ENCODE data around the gene RELT.

The RELT gene

DNA sequence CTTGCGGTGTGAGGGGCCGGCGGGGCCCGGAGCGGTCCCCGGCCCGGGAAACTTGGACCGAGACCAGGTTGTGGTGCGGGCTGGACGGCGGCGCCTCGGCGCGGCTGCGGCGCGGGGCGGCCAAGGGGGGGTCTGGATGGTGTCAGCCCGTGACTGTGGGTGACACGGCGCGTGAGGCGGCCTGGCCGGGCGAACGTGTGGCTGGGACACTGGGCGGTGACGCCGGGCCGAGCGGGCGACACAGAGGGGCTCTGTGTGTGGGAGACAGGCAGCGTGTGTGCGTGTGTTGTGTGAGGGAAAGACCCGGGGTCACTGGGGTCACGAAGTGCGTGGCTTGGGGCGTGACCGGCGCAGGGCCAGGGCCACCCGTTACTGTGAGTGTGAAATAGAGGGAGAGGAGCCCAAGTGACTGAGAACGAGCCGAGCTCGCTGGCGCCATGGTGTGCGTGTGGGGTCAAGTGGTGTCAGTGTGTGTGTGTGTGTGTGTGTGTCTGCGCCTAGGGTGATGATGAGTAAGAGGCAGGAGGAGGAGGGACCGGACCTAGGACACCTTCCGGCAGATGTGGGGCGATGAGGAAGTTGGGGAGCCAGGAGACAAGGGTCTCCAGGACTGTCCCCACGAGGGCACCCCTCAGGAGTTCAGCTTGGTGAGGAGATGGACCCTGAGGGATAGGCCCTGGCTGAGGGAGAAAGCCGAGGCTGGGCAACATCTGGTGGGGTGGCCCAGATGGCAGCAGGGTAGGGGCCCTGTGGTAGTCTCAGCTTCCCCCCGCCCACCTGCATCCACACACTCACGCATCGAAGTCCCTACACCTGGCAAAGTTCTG, 817 bp downstream of the RELT start:
- peak; percentile 77 for DNase-seq

DNA sequence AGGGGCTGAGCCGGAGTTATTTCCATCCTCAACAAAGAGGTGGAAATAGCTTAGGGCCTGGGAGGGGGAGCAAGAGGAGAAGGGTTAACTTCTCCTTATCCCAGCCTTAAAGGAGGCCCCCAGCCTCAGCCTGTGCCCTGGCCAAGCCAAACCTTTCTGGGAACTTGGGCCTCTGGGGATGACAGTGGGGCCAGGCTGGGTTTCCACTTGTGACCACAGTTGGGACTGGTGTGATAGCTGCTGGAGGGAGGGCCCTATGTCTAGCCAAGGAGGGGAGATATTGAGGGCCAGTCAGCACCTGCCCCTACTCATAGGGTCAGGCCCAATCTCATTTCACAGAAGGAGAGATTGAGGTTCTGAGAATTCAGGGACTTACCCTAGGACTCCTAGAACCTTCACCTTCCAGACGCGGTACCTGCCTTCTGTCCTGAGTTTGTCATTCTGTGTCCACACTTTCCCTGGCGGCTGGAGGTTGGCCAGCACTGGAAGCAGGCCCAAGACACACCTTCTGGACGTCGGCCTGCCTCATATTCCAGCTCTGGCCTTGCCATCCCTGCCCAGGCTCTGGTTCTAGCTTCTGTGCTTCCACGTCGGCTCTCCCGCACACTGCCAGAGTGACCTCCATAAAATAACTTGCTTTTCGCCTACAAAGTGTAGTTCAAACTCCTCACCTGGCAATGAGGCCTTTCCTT, 3.1 kb downstream of the RELT start:
- no peak for DNase-seq

DNA sequence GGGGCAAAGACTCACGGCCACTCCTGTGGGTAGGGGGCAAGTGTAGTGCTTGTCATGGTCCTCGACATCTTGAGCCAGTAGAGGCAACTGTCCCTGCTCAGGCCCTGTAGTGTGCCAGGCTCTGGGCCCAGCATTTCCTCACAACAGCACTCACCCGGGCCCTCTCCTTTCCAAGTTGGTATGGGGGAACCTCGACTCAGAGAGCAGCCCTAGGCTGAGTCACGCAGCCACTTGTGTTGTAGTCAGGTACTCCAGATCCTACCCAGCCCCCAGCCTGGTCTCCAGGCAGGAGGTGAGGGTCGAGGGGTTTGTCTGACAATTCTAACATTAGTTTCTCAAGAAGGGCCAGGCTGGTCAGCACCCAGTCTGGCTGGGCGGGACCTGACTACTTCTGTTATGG, 4.1 kb downstream of the RELT start:
- DNase-seq: no peak

DNA sequence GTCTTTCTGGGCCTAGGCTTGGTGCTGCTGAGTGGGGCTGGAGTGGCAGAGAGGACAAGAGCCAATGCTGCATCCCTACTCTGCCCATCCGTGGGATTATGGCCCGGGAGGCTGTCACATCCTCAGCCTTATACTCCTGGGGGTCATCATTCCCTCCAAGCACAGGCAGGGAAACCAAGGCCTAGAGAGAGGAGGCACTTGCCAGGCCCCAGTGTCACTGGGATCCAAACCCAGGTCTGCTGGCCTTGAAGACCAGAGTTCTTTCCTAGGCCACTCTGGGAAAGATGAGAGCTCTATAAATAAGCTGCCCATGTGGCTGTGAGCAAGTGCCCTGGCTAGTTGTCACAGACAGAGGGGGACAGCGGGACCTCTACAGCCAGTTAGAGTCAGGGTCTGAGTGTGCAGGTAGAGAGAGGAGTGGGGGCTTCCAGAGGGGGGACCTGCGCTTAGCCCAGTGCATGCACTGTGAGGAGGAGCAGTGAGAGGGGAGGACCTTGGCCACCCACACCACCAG, 4.8 kb downstream of the RELT start:
- DNase-seq: no peak

DNA sequence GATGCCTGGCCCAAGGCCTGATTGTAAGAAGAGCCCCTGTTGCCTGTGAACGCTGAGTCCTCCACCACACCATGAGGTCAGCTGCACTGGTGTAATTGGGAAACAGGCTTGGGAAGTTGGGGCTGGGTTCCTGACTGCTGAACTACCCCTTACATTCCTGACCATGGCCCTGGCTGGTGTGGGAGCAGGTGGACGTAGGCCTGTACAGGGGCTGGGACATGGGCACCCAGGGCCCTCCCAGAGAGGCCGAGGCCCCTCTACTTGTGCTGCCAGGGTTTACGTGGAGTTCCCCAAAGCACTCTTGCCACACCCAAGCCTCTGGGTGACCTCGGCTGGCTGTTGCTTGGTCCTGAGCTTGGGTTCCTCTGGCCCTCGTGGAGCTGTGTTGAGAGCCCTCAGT, 5.4 kb downstream of the RELT start:
- no peak for DNase-seq

DNA sequence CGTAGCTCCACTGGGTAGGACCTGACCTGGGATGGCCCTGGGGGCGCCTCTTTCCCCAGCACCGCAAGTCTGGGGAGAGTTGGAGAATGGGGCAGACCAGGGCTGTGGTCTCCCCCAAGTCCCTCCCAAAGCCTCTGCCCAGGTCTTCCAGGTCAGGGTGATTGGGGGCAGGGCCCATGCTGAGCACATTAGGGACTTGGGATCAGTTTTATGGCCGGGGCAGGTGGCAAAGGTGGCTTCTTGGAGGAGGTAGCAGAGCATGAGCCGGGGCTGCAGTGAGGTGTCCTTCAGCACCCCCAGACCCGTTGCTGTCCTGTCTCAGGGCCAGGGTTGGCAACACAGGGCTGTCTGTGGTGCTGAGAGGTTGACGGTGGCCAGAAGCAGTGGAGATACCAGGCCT, 6.0 kb downstream of the RELT start:
- no peak for DNase-seq

DNA sequence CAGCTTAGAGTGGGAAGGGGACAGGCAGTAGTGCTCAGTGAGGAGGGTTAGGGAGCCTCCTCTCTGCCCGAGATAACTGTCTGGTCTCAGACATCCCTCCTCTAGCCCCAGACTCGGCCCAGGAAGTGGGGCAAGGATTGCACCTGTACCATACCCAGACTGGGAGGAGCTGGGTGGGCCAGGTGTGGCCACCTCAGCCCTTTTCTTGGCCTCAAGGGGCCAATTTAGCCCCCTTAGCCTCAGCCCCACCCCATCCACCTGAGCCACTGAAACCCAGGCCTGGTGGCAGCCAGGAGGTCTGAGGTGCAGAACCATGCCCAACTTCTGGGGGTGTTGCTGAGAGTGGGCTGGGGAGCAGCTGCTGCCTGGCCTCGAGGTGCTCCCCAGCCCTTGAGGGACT, 6.5 kb downstream of the RELT start:
- no peak for DNase-seq

DNA sequence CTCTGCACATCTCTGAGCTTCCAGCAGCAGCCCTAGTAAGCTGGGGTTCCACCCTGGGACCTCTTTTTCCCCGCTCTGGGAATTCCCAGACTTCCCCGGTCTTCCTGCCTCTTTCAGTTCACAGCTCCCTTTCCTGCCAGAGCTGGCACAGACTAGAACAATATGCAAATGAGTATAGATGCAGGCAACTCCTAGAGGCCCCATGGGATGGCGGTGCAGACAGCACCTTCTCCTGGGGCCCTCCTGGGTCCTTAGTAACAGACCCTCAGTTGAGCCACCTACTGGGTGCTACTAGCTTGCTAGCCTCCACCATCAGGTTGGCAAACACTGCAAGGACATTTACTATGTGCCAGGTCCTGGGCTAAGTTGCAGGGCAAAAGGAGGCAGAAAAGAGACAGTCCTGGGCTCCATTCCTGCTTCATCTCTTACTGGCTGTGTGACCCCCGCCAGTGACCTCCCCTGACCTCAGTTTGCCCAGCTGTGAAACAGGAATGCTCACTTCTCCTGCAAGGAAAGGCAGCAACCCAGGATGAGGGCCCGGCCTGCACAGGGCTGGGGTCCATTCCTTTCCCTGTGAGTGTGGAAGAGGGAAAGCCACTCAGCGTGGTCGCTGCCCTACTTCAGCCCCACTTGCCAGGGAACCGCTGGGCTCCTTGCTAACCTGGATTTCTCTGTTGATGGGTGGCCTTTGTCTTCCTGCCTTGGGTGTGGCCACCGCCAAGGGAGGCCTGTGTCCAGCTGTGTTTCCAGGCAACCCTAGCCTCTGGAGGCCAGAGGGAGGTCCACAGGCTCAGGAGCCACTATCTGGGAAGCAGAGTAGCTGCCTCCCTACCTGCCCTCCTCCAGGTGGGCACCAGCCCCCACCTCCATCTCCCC, 7.3 kb downstream of the RELT start:
- DNase-seq: no peak

DNA sequence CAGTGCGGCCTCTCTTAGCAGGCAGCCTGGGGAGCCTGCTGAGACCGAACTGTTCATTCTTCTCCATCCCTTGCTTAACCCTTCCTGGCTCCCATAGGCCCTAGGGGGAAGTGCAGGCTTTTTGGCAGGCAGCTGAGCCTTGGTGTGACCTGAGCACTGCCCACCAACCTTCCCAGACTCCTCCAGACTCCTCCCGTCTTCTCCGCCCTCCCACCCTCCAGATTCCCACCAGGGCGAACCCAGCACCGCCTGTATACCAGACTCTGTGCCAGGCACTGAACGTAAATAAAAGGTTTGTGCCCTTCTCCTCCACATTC, 7.9 kb downstream of the RELT start:
- no peak for DNase-seq

DNA sequence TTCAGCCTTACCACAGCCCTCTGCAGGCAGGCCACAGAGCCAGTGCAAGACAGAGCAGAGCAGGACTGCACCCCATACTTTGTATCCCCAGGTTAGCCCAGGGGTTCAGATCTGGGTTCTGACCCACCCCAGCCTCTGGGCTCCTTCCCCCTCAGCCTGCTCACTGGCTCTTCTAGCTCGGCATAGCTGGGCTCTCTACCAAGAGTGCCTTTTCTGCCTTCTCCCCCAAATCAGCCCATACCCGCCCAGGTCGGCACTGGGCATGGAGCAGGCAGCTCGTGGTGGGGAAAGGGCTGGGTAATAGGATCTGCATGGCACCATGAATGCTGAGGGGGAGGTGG, 8.3 kb downstream of the RELT start:
- DNase-seq: no peak

DNA sequence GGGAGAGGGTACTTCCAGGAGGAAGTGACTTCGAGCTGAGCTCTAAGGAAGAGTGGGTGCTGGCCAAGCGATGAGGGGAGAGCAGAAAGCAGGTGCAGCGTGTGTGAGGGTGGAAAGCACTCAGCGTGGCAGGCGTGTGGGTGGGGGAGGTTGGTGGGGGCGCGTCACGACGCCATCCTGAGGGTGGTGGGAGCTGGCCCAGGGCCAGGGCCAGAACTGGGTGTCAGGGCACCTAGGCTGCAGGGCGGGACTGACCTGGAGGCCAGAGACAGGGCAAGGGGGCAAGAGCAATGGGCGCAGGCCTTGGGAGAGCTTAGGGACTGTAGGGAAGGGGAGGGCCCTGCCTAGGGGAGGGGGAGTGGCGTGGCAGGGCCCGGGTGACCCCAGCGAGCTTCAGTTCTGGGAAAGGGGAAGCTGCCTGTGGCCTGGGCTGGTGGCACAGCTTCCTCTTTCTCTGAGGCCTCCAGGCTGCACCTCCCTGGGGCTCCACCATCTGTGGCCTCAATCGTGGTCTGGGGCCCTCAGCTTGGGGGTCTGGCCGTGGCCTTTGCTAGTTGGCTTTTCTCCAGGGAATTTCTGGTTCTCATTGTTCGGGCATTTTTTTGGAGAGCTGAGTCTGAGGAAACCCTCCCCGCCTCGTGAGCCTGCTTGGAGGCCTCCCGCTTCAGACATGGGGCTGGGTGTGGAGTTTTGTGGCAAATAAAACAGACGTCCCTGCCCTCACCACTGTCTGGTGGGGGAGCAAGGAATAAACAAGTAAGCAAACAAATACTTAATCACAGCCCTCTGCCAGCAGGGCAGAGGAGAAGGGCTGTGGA, 8.9 kb downstream of the RELT start:
- peak; percentile 44 for DNase-seq

DNA sequence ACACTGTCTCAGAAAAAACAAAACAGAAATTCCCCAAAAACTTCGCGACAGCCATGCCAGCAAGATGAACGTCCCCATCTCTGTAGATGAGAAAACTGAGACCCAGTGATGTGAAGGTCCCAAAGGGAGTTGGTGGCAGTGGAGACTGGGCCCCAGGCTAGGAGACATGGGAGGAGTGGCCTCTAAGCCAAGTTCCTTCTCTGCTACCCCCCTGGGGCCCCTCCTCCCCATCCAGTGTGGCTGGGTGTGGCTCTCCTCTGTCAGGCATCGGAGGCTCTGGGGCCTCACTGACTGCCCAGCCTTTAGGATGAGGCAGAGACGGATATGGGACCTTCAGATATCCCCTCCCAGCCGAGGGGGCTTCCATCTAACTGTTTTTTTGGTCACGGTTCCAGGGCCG, 9.8 kb downstream of the RELT start:
- DNase-seq: peak; percentile 41

DNA sequence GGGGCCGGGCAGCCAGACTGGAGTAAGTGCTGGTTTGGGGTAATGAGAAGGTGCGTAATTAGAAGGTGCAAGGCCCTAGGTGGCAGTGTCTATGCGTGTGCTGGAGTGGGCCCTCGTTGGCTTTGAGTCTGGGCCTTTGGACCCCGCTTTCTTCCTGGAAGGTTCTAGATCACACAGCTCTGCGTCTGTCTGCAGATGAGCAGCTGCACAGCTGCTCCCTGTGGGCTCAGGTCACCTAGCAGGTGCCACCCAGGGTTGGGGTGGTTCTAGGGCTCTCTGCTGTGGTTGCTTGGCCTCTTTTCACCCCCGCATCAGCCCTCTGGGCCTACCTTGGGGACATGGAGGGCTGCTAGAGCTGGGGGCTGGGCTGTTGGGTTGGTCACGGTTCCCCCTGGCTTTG, 10.3 kb downstream of the RELT start:
- no peak for DNase-seq

DNA sequence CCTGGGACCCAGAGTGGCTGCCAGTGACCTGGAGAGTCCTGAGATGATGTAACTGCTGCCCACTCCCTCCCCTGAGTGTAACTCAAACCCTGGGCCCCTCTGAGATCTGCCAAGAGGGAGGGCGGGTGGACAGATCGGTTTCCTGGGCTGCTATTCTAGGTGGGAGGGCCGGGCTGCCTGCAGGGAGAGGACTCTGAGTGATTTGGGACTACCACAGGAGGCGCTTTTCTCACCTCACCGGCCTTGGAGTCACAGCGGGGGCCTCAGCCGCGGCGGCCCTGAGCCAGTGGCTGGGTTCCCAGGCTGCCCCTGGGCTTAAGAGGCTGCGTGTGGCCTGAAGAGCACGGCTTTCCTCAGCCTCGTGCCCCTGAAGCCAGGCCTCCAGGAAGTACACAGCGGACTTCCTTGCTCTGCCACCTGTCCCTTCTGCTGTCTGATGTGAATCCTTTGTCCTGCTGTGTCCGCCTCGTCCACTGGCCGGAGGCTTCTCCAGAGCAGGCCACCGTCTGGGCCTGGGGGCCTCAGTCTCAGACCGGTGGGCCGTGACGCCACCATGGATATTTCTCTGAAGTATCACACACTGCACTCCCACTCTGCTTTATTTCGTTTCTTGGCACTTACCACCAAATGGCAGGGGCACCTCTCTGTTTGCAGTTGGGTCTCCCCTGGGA, 11.5 kb downstream of the RELT start:
- DNase-seq: peak; percentile 25

DNA sequence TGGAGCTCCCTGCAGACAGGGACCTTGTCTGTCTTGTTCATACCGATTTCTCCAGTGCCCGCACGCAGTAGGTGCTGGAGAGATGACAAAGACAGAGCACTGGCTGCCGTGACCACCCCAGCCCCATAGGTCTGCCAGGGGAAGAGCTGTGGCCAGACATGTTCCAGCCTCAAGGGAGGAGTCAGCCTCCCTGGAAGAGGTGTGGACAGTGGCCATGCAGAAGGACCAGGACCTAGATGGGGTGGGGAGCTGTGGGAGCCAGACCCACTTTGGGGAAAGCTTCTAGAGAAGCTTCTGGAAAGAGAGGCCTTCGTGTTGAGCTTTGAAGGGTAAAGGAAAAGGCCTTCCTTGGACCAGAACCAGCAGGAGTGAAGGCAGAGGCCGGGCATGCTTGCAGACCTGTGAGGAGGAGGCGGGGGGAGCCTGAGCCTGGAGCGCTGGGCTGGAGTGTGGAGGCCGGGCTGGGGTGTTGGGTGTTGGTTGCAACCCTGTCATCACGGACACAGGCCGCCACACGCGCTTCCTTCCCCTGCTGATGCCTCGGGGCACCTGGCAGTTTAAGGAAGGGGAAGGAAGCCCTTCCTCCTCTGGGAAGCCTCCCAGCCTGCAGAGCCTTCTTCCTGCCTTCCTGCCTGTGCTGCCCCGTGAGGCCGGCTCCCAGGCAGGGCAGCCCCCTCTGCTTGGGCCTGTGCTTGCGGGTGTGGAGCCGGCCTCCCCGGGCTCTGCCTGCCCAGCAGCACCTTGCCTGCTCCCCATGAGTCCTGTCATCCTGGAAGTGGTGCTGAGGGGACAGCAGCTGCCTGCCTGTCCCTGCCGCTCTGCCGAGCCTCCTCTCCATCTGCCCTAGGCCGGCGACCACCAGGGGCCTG, 12.3 kb downstream of the RELT start:
- no peak for DNase-seq

DNA sequence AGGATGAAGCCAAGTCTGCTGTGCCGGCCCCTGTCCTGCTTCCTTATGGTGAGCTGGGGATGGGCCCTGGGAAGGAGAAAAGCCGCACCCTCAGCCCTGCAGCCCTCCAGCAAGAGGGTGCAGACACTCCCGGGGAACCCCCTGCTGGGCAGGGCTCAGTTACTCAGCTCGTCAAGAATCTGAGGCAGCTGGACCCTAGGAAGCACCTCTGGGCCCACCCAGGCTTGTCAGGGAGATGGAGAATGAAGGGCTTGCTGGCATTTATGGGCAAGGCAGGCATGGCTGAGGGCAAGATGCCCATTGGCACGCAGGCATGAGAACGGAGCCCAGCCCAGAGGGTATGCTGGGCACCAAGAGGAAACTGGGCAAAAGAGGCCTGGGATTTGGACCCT, 12.9 kb downstream of the RELT start:
- DNase-seq: peak; percentile 70

DNA sequence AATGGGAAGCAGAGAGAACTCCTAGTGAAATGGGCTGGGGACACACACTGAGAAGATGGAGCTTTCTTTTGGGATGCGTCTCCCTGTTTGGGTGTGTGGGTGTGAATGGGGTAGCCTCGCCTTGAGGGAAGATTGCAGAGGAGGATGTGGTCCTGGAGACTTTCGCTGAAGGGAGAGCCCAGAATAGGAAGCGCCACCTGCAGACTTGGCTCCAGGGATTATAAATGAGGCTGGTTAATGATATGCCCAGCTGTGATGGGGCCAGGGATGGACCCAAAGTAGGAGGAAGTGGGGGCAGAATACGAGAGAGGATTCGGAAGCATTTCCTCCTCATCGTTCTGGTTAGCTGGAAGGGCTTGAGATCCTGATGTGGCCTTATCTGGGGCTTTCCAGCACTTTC, 13.7 kb downstream of the RELT start:
- no peak for DNase-seq

DNA sequence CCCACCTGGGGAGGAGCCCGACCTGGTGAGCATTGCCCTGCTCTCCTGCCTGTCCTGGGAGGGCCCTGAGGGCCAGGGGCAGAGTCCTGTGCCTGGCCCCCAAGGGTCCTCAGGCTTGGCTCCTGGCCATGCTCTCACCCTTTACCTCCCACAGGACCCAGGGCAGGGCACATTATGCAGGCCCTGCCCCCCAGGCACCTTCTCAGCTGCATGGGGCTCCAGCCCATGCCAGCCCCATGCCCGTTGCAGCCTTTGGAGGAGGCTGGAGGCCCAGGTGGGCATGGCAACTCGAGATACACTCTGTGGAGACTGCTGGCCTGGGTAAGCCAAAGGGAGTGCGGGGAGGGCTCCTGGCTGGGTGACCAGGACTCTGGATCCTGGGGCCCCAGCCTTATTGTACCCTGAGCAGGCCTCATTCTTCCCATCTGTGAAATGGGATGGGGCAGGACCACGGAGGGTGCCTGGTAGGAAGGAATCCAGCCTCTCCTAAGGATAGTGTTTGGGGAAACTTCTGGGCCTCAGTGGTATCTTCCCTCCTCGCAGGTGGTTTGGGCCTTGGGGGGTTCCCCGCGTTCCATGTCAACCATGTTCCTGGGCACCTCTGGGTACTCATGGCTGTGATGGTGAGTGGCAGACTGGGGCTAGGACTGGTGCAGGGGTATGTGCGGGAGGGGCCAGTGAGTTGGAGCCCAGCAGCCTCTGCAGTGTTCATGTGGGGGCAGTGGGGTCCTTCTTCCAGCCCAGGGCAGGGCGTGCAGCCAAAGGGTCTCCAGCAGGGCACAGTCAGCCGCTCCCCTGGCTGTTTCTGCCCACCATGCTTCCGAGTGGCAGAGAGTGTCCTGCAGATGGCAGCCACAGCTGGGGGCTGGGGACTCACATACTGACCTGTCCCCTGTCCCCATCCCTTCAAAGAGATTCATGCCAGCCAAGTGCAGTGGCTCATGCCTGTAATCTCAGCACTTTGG, 14.7 kb downstream of the RELT start:
- no peak for DNase-seq

DNA sequence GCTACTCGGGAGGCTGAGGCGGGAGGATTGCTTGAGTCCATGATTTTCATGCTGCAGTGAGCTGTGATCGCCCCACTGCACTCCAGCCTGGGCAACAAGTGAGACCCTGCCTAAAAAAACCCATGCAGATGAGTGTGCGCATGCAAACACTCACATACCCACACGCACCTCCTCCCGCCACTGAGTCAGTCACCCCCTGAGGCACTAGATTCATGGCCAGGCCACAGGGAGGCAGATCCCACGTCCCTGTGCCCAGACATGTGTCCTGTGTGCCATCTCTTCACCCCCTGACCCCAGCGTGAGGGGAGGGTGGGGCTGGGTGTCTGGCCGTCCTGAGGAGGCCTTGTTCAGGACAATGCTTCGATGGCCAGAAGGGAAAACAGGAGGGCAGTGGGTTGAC, 15.5 kb downstream of the RELT start:
- DNase-seq: no peak
